ENCODE results near the gene POLR2A.

- TF ChIP-seq, protein P1, sequence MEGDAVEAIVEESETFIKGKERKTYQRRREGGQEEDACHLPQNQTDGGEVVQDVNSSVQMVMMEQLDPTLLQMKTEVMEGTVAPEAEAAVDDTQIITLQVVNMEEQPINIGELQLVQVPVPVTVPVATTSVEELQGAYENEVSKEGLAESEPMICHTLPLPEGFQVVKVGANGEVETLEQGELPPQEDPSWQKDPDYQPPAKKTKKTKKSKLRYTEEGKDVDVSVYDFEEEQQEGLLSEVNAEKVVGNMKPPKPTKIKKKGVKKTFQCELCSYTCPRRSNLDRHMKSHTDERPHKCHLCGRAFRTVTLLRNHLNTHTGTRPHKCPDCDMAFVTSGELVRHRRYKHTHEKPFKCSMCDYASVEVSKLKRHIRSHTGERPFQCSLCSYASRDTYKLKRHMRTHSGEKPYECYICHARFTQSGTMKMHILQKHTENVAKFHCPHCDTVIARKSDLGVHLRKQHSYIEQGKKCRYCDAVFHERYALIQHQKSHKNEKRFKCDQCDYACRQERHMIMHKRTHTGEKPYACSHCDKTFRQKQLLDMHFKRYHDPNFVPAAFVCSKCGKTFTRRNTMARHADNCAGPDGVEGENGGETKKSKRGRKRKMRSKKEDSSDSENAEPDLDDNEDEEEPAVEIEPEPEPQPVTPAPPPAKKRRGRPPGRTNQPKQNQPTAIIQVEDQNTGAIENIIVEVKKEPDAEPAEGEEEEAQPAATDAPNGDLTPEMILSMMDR (IDR thresholded peaks at IDR 0.05) = no peak
- no peak for TF ChIP-seq POLR2A (IDR thresholded peaks at IDR 0.05)
These were observed 54.9 kb downstream of the POLR2A start for GRCh38 chr17:7538891-7539545.

Data from esophagus squamous epithelium (tissue), 4 donors.